GM12874 (cell line): Measurements from ENCODE around the gene IFT122.

Source experiments
- CTCF ChIP-seq: IDR thresholded peaks from 2 replicates; pipeline ENCODE4 v1.5.1; 2011; ENCODE audit warnings: low read depth, mild to moderate bottlenecking, control low read depth, low read length, moderate library complexity; ENCODE audit not compliant: insufficient read depth

IFT122 gene

GRCh38 chr3:129445471-129445870 lies 5.4 kb downstream of the IFT122 start:
- no peak for TF ChIP-seq CTCF

GRCh38 chr3:129446926-129447325 lies 6.9 kb downstream of the IFT122 start:
- TF ChIP-seq CTCF, result no peak

GRCh38 chr3:129448186-129448895 lies 8.3 kb downstream of the IFT122 start:
- no peak for TF ChIP-seq CTCF

GRCh38 chr3:129449279-129450115 lies 9.5 kb downstream of the IFT122 start:
- TF ChIP-seq CTCF, result no peak

- no peak for TF ChIP-seq CTCF
Measured at GRCh38 chr3:129453732-129454131, 13.7 kb downstream of the IFT122 start.

- TF ChIP-seq CTCF, result no peak
Measured at GRCh38 chr3:129460155-129460554, 20.1 kb downstream of the IFT122 start.

GRCh38 chr3:129460572-129460971 lies 20.5 kb downstream of the IFT122 start:
- TF ChIP-seq CTCF, result no peak
